GM18499 (cell line): ENCODE results near the gene OR52K2.
"Not testable (repeated sequence)": the region's sequence is repeated elsewhere in the genome, so short reads cannot be mapped to it uniquely, and the experiment has no call there.

Source experiments
- ATAC-seq: cut with Tn5 transposase; IDR thresholded peaks from one replicate; pipeline ENCODE4 v1.9.1; 2021; ENCODE audit warnings: moderate number of reproducible peaks; ENCODE audit not compliant: insufficient read depth, unreplicated experiment

OR52K2 gene

DNA sequence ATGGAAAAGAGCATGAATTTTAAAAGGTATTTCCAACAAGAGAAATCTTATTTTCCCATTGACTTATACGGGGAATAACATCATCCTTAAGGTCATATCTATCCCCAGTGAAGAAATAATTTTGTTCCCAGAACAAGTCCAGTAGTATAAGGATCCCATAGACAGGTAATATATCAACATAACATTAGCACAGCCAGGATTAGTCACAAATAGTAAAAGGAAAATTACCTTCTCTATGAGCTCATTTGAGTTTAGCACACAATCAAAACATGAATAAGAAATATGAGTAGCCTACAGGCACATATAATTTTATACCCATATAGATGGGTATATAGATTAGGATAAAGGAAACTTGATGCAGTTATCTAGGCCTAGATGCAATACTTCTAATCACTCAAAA, 30.5 kb downstream of the OR52K2 start:
- ATAC-seq, result no peak

DNA sequence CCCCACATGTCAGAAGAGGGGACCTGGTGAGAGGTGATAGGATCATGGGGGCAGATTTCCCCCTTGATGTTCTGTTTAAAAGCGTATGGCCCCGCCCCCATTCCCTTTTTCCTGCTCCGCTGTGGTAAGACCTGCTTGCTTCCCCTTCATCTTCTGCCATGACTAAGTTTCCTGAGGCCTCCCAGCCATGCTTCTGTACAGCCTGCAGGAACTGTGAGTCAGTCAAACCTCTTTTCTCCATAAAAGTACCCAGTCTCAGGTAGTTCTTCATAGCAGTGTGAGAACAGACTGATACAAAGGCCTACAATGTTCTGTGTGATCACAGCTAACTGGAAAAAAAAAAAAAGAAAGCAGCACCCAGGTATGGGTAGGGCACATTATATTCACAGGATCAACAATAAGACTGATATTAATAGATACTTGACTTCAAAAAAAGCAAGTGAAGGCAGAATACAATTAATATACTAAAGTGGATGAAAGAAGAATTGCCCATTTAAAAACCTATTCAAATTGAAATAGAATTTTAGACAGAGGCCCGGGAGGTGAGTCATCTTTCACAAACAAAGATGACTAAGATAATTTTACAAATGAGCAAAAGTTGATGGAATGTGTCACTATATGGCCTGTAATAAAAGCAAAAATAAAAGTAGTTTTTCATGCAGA, 31.6 kb downstream of the OR52K2 start:
- no peak for ATAC-seq

DNA sequence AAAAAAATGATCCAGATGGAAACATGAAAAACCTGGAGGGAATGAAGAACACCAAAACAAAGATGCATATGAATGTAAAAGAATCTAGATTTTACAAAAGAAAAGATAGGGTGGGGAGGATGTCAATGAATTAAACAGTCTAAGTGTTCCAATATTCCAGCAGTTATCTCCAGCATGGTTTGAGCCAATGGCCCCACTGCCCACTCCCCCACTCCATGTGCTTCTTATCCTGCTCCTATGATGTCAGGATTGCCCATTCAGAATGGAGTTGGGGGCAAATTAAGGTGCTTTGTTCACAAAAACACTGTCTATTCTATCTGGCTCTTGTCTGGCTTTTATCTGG, 32.1 kb downstream of the OR52K2 start:
- ATAC-seq, result no peak

DNA sequence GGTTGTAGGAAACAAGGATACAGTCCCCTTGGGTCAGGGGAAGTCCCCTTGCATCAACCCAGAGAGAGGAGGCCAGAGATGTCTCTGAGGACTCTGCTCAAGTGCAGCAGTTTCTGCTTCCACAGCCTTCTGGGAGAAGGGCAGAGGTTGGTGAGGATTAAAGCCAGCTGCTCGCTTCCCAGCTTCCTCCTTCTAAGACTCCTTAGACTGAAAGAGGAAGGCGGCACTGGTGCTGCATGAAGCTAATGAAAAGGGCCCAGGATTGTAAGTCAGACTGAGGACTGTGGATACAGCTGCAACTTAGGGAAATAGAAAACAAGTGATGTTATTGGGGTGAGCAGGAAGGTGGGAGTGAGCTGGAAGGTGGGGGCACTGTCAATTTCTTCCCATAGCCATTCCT, 33.4 kb downstream of the OR52K2 start, which contains the start of gene OR52K1:
TSS of gene OR52K1 (plus strand) at position 202 of the 400 bp plus-strand sequence. CDS start 6,255 bp downstream, outside the sequence.
- no peak for ATAC-seq

DNA sequence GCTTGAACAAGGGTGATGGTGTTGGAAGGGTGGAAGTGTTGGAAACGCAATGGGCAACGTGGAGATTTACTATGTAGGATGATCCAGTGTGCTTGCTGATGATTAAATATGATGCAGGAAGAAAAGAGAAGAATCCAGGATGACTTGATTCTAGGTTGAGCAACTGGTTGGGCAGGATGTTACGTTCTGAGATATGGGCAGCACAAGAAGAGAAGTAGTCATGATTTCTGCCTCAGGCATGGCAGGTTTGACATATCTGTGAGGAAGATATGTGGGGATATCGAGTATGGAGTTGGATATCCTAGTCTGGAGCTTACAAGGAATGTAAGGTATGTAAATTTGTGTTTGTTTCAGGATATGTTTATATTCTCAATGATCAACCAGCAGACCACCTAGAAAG, 35.2 kb downstream of the OR52K2 start:
- no peak for ATAC-seq

DNA sequence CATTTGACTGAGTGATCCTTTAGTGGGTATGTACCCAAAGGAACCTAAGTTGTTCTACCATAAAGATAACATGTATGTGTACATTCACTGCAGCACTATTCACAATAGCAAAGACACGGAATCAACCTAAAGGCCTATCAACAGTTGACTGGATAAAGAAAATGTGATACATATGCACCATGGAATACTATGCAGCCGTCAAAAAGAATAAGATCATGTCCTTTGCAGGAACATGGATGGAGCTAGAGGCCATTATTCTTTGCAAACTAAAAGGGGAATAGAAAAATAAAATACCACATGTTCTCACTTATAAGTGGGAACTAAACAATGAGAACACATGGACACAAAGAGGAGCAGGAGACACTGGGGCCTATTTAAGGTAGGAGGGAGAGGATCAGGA, 42.3 kb downstream of the OR52K2 start:
- ATAC-seq, result not testable (repeated sequence)

DNA sequence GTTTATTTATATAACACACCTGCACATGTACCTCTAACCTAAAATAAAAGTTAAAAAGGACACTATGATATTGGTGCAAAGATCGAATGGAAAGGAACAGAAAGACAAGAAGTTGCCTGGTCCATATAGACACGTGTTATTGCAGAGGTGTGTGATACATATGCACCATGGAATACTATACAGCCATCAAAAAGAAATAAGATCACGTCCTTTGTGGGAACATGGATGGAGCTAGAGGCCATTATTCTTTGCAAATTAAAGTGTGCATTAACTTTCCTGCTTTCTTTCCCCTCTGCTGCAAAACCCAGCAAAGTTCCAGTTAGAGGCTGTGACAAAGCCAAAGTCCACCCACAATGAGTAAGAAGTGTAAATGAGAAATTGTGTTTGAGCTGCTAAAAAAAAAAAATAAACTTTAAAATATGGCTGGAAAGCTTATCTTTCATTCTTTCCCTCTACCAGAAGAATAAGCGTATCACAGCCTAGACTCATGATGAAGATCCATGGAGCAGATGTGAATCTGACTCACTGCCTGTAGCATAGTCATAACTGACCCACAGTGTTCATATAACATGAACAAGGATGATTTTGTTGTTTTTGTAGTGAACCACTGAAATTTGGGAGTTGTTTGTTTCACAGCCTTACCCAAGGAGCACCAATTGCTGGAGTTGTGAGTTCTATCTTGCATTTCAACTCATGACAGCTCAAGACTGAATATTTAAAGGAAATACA, 42.9 kb downstream of the OR52K2 start:
- ATAC-seq, result no peak

DNA sequence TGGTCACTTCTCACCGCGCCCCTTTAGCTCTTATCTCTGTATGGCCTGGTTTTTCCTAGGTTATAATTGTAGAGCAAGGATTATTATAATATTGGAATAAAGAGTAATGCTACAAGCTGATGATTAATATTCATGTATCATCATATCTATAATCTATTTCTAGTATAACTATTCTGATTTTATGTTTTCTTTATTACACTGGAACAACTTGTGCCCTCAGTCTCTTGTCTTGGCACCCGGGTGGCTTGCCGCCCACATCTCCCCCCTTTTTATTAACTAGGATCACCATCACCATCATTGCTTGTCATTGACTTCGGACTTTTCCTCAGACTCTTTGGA, 44.4 kb downstream of the OR52K2 start:
- ATAC-seq, result no peak

DNA sequence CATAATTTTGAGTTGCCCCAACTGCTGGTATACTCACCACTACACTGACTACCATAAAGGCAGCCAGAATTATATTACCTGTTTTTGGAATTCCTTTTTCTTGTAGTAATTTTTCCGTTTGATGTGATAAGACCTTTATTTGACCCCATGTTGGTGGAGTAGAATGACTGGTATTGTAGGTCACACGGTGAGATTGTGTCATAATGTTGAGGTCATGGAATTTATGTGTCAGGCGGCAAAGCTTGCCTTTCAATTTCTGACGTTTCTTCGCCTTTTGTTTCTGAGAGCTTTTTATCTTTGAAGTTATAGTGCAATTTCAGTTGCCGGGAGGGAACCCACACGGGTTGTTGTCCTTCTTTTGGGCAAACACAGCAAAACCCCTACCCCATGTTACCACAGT, 46.4 kb downstream of the OR52K2 start:
- no peak for ATAC-seq

DNA sequence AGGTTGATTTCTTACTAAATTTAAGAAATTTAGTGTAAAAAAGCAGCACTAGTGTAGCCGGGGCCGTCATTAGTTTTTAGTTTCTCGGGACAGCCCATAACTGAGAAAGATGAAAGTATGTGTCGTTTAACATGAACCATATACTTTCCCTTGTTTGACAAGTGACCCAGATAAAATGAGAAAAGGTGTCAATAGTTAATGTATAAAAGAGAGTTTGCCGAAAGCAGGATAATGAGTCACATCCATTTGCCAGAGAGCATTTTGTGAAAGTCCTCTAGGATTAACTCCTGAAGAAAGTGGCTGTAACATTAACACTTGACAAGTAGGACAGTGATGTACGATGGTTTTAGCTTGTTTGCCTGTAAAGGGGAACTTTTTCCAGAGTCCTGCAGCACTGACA, 46.9 kb downstream of the OR52K2 start:
- ATAC-seq, result no peak

DNA sequence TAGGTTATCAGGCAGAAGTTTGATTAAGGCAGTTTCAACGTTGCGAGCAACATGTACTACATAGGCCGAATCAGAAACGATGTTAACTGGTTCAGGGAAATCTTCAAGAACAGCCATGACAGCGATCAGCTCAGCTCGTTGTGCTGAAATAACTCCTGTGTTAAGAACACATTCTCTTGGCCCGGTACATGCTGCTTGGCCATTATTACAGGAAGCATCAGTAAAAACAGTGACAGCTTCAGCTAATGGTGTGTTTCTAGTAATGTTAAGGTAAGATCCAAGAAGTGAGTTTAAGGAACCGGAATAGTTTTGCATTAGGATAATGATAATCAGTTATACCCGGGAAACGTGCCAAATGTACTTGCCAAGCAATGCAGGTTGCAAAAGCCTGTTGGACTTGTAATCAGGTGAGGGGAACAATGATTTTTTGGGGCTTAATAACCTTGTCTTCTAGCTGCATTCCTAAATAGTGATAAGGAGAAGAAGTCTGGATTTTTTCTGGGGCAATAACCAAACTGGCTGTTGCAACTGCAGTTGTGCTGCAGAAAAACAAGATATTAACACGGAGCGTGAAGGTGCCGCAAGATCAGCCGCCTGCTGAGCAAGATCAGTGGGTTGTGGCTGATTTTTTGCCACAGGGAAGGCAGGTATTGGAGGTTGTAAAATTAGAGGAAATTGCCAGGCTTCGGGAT, 47.6 kb downstream of the OR52K2 start:
- no peak for ATAC-seq
